Cardiac fibroblast (primary cell): ENCODE data around the gene ADGRG6.

ENCODE experiments used
- DNase-seq, 2 donors: peaks; one replicate each; pipeline versions ENCODE4 v3.0.0 to v3.0.0-alpha.2; 2010; ENCODE audit warnings: low read depth in 2 of 2
- H3K4me3 ChIP-seq, 2 donors: replicated peaks in 1 of 2; 1 replicate in 1 of 2; 2 replicates in 1 of 2; pipeline ENCODE4 v1.5.1; 2011; ENCODE audit warnings: low read depth in 2 of 2, low read length in 2 of 2, mild to moderate bottlenecking in 2 of 2, moderate library complexity in 1 of 2
- TF ChIP-seq, protein P1 (sequence below): IDR thresholded peaks from one replicate; pipeline ENCODE4 v1.5.1; 2011; ENCODE audit warnings: low read depth, mild to moderate bottlenecking, low read length, inconsistent platforms

The ADGRG6 gene

DNA sequence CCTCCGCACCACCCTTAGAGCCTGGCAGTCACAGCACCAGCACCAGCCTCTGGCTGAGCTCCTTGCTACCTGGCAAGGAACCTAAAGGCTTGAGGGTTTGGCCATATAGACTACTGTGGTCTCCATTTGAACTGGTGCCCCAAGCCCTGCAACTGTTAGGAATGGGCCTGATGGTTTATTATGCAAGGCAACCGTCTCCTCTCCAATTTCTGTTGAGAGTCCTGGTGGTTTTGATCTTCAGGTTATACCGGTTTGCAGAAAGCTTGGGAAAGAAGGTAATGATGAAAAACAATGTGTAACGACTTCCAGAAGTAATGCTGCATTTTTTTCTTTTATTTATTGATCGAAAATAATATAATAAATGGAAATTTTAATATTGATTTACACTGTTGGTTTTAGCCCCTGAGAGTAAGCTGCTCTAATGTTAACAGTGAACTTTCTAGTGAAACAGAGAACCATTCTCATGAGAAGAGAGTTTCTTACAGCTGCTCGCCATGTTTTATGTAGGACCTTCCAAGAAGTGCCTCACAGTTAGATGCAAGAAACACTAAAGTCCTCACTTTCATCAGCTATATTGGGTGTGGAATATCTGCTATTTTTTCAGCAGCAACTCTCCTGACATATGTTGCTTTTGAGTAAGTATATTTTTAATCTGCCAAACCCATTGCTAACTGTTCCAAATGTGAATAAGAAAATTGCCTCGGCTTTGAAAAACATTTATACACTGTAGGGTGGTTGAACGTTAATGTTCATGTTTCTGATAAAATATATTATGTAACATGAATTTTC is 112.8 kb downstream of the ADGRG6 start:
- TF ChIP-seq, protein P1, sequence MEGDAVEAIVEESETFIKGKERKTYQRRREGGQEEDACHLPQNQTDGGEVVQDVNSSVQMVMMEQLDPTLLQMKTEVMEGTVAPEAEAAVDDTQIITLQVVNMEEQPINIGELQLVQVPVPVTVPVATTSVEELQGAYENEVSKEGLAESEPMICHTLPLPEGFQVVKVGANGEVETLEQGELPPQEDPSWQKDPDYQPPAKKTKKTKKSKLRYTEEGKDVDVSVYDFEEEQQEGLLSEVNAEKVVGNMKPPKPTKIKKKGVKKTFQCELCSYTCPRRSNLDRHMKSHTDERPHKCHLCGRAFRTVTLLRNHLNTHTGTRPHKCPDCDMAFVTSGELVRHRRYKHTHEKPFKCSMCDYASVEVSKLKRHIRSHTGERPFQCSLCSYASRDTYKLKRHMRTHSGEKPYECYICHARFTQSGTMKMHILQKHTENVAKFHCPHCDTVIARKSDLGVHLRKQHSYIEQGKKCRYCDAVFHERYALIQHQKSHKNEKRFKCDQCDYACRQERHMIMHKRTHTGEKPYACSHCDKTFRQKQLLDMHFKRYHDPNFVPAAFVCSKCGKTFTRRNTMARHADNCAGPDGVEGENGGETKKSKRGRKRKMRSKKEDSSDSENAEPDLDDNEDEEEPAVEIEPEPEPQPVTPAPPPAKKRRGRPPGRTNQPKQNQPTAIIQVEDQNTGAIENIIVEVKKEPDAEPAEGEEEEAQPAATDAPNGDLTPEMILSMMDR, result no peak
- DNase-seq, result no peak
- H3K4me3 ChIP-seq, result no peak overlapping the region

DNA sequence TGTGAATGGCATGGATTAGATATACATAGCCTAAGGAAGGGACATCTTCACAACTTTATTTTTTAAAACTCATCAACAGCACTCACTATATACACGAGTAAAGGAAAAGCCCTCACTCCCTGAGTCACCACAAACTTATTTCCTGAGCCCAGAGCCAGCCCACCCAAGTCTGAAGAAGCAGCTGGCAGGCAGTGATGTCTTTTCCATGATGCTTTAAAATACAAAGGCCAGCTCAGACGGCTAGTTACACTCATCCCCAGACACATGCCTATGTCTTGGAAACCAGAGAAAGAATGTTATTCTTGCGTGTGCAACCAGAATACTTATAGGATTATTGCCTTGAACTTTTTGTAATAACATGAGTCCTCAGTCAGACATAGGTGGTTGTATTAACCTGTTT is 114.4 kb downstream of the ADGRG6 start:
- no peak overlapping the region for H3K4me3 ChIP-seq
- peak; percentile 95 to 98 for DNase-seq
- TF ChIP-seq, protein P1, result no peak

DNA sequence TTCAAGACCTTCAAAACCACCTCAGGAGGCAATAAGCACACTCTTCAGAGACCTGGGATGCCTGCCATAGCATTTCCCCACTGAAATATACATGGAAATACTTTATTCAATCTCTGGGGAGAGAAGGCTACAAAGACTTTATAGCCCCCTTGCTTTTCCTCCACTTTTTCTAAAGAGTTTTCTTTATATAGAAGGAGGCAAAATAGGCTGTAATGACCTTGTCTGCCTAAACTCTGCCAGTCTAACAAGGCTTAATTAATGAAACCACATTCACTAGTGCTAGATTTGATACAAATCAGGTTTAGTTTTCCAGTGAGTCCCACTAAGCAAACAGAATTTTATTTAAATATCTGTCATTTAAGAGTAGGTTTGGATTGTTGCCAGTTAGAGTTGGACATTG is 114.9 kb downstream of the ADGRG6 start:
- TF ChIP-seq, protein P1, result no peak
- peak in 1 of 2 donors; percentile 10 for DNase-seq

DNA sequence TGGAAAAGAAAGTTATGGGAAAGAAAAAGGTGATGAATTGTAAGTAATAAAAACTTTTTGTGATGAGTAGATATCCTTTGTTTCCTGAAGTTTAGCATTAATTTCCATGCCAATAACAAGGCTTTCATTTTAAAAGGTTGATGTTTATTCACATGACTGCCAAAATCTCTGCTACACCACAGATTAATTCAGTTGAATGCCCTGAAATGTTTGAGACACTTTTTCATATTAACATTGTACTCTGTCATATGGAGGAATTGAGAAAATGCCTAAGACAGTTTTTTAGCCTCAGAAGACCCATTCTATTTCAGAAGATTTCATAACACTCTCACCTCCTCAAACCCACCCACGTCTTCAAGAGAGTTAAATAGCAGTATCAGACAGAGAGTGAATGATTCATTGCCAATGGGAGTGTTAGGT is 115.5 kb downstream of the ADGRG6 start:
- H3K4me3 ChIP-seq, result no peak overlapping the region
- TF ChIP-seq, protein P1, result no peak
- peak in 1 of 2 donors; percentile 30 for DNase-seq

More for the DNA sequence above, 114.9 kb downstream of the ADGRG6 start:
- no peak overlapping the region for H3K4me3 ChIP-seq

DNA sequence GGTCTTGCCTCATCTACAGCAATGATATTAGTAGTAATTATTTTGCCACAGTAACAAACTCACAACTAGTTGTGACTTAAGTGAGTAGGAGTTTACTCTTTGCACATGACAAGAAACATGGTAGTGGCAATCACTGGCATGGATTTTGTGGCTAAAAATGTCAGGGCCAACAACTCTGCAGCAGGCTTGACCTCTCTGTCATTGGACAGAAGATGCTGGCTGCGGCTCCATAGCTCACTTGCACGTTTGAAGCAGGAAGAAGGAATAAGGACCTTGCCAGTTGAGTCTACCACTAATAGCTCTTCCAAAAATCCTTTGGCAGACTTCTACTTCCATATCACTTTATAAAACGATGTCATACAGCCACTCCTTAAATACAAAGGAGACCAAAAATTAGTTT is 117.3 kb downstream of the ADGRG6 start:
- no peak overlapping the region for H3K4me3 ChIP-seq
- TF ChIP-seq, protein P1, result no peak
- no peak for DNase-seq

DNA sequence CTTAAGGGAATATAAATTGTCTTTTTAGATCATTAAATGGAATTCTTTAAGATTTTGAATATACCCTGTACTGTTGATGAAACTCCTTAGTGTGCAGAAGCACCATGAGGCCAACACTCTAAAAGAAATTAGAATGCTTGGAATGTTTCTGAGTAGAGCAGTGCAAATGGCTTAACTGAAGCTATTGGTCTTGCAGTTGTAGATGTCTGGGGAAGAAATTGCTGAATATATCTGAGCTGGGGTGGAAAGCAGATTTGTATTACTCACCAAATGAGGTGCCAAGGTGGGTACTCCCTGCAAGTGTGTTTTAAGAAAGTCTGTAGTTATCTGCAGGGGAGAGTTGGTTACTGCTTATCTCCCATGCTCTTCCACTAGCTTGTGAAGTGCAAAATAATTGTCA is 119.0 kb downstream of the ADGRG6 start:
- H3K4me3 ChIP-seq, result no peak overlapping the region
- TF ChIP-seq, protein P1, result no peak
- DNase-seq, result no peak
